Stimulated activated naive CD8-positive, alpha-beta T cell treated with anti-CD3 and anti-CD28 coated beads, Interleukin-15, amount 100 ng/mL, for 72 hours (primary cell): ENCODE results near the gene USP24.
"Not testable (repeated sequence)": the region's sequence is repeated elsewhere in the genome, so short reads cannot be mapped to it uniquely, and the experiment has no call there.

Experiments used
- ATAC-seq: fragments of 150-1000 bp; cut with Tn5 transposase; 2 replicates; pipeline ENCODE4 v1.10.0; 2021; ENCODE audit warnings: mild to moderate bottlenecking, moderate library complexity
- DNase-seq, 2 donors: peaks; one replicate each; pipeline ENCODE4 v3.0.0; 2021 to 2022
- H3K27ac Mint-ChIP-seq, 2 donors: one replicate each; pipeline ENCODE4 v1.8.0; 2022; ENCODE audit warnings: mild to moderate bottlenecking in 2 of 2, mixed read lengths in 2 of 2, moderate library complexity in 2 of 2
- H3K27me3 Mint-ChIP-seq: one replicate; pipeline ENCODE4 v1.8.0; 2022; ENCODE audit warnings: mixed read lengths
- H3K4me1 Mint-ChIP-seq: one replicate; pipeline ENCODE4 v1.8.0; 2022; ENCODE audit warnings: mild to moderate bottlenecking, mixed read lengths
- H3K4me3 Mint-ChIP-seq, 2 donors: one replicate each; pipeline ENCODE4 v1.8.0; 2022; ENCODE audit warnings: mild to moderate bottlenecking in 2 of 2, mixed read lengths in 2 of 2, moderate library complexity in 1 of 2
- H3K9me3 Mint-ChIP-seq, 2 donors: one replicate each; pipeline ENCODE4 v1.8.0; 2022; ENCODE audit warnings: mixed read lengths in 2 of 2

USP24 gene

DNA sequence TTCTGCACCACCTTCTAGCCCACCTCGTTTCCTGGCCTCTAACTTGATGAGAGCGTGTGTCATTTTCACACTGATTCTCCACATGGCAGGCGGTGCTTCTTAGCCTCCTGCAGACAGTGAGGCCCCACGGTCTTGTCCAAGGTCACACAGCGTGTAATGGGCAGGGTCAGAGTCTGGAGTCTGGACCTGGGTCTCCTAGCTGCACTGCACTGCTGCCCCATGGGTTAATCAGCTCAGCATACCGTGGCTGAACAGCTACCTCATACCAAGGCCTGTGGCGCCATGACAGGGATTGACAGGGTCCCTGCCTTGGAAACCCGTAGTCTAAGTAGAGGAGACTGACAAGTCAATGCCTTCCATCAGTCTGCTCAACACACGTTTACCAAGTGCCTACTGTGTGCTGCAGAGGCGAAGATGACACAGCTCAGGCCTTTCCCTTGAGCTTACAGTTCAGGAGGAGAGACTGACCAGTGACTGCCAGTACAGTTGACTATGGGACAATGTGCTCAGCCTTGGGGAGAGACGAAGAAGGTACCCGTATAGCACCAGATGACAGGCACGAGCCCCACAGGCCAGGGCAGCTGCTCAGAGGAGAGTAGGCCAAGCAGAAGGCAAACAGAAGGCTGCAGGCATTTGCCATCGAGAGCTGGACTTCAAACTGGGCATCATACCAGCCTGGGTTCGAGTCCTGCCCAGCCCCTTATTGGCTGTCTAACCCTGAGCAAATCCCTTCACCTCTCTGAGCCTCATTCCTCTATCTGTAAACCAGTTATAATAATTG lies 170.4 kb downstream of the USP24 start:
- no peak overlapping the region for H3K27ac Mint-ChIP-seq
- DNase-seq = no peak
- ATAC-seq = no peak
- no peak overlapping the region for H3K4me3 Mint-ChIP-seq
- H3K4me1 Mint-ChIP-seq = peaks cover 6% of the 10 kb centered on the region
- H3K27me3 Mint-ChIP-seq = peaks cover 28% of the 10 kb centered on the region
- H3K9me3 Mint-ChIP-seq = no peaks in the 10 kb centered on the region

GRCh38 chr1:55043726-55044125 lies 171.4 kb downstream of the USP24 start:
- Mint-ChIP-seq H3K27ac (no peak overlapping the region), H3K4me3 (no peak overlapping the region), H3K27me3 (peaks cover 38% of the 10 kb centered on the region), H3K4me1 (peaks cover 11% of the 10 kb centered on the region), H3K9me3 (no peaks in the 10 kb centered on the region)
- DNase-seq (no peak), ATAC-seq (no peak)

DNA sequence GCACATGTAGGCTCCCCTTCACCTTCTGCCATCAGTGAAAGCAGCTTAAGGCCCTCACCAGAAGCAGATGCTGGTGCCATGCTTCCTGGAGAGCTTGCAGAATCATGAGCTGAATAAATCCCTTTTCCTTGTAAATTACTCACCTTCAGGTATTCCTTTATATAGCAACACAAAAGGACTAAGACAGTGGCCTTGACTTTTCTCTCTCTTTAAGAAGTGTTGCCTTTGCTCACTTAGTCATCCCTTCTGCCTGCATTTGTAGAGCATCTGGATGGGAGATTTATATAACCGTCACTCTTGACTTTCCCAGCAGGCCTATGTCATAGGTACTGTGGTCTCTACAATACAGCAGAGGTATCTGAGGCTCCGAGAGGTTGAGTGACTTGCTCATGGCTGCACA lies 172.2 kb downstream of the USP24 start:
- Mint-ChIP-seq H3K9me3 (no peaks in the 10 kb centered on the region), H3K27ac (no peak overlapping the region), H3K4me1 (peaks cover 11% of the 10 kb centered on the region), H3K27me3 (peaks cover 45% of the 10 kb centered on the region), H3K4me3 (no peak overlapping the region)
- no peak for ATAC-seq
- no peak for DNase-seq

- H3K4me3 Mint-ChIP-seq = no peak overlapping the region
- peaks cover 11% of the 10 kb centered on the region for H3K4me1 Mint-ChIP-seq
- DNase-seq (no peak), ATAC-seq (no peak)
- H3K27me3 Mint-ChIP-seq = peaks cover 59% of the 10 kb centered on the region
- no peak overlapping the region for H3K27ac Mint-ChIP-seq
- no peaks in the 10 kb centered on the region for H3K9me3 Mint-ChIP-seq
Observed at GRCh38 chr1:55041613-55042012, 173.6 kb downstream of the USP24 start.

- H3K27ac Mint-ChIP-seq = no peak overlapping the region
- H3K4me1 Mint-ChIP-seq = peaks cover 11% of the 10 kb centered on the region
- no peaks in the 10 kb centered on the region for H3K9me3 Mint-ChIP-seq
- DNase-seq (no peak), ATAC-seq (peak; percentile 15)
- H3K4me3 Mint-ChIP-seq = no peak overlapping the region
- H3K27me3 Mint-ChIP-seq = peaks cover 65% of the 10 kb centered on the region
Observed at GRCh38 chr1:55040933-55041494, 174.2 kb downstream of the USP24 start.

DNA sequence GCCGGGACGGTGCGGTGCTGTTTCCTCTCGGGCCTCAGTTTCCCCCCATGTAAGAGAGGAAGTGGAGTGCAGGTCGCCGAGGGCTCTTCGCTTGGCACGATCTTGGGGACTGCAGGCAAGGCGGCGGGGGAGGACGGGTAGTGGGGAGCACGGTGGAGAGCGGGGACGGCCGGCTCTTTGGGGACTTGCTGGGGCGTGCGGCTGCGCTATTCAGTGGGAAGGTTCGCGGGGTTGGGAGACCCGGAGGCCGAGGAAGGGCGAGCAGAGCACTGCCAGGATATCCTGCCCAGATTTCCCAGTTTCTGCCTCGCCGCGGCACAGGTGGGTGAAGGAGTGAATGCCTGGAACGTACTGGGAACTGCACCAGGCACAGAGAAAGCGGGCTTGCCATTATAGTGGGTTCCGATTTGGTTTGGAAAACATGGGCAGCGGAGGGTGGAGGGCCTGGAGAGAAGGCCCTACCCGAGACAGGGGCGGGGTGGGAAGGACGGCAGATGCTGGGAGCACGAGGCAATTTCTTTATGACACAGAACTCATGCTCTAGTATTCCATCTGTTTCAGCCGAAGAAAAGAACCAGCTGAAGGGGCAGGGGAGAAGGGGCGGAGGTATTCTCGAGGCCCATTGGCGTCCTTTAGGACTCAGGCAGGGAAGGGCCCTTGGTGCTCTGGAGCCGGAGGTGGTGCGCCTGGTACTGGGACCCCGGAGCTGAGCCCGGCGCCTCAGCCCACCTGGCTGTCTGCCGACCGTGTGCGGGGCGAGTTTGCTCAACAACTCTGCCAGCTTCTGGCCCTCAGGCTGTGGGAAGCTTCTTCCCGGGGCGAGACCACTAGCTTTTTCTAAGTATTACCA lies 174.9 kb downstream of the USP24 start:
- H3K27me3 Mint-ChIP-seq = peaks cover 72% of the 10 kb centered on the region
- no peaks in the 10 kb centered on the region for H3K9me3 Mint-ChIP-seq
- peak overlapping the region in 1 of 2 donors; percentile 61 for H3K27ac Mint-ChIP-seq
- DNase-seq (no peak), ATAC-seq (no peak)
- H3K4me1 Mint-ChIP-seq = peaks cover 11% of the 10 kb centered on the region
- no peak overlapping the region for H3K4me3 Mint-ChIP-seq

DNA sequence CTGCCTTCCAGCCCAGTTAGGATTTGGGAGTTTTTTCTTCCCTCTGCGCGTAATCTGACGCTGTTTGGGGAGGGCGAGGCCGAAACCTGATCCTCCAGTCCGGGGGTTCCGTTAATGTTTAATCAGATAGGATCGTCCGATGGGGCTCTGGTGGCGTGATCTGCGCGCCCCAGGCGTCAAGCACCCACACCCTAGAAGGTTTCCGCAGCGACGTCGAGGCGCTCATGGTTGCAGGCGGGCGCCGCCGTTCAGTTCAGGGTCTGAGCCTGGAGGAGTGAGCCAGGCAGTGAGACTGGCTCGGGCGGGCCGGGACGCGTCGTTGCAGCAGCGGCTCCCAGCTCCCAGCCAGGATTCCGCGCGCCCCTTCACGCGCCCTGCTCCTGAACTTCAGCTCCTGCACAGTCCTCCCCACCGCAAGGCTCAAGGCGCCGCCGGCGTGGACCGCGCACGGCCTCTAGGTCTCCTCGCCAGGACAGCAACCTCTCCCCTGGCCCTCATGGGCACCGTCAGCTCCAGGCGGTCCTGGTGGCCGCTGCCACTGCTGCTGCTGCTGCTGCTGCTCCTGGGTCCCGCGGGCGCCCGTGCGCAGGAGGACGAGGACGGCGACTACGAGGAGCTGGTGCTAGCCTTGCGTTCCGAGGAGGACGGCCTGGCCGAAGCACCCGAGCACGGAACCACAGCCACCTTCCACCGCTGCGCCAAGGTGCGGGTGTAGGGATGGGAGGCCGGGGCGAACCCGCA lies 175.7 kb downstream of the USP24 start, which contains the start of gene PCSK9:
Gene PCSK9, plus strand, starts transcription at position 207 of the 741 bp plus-strand sequence. Its CDS starts 290 bp downstream, at position 497.
- Mint-ChIP-seq H3K4me3 (no peak within 1 kb of the TSS), H3K9me3 (no peaks in the 10 kb centered on the region), H3K4me1 (peaks cover 11% of the 10 kb centered on the region), H3K27me3 (peaks cover 80% of the 10 kb centered on the region), H3K27ac (peak within 1 kb of the TSS in 1 of 2 donors; percentile 61)
- ATAC-seq (peak; percentile 39), DNase-seq (no peak)

GRCh38 chr1:55038974-55039341 lies 176.2 kb downstream of the USP24 start:
- H3K27me3 Mint-ChIP-seq = peaks cover 83% of the 10 kb centered on the region

DNA sequence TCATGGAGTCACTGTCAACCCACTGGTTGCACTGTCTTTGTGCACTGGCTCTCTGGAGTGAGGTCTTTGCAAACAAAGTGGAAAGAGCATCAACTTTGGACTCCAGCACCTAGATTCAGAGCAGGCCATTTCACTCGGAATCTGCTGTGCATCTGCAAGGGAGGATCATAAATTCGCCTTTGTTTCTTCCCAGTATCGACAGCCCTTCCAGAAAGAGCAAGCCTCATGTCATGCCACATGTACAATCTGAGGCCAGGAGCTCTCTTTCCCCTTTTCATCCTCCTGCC lies 176.7 kb downstream of the USP24 start:
- DNase-seq = no peak
- Mint-ChIP-seq H3K27ac (no peak overlapping the region), H3K4me3 (no peak overlapping the region), H3K4me1 (peaks cover 11% of the 10 kb centered on the region), H3K27me3 (peaks cover 86% of the 10 kb centered on the region), H3K9me3 (no peaks in the 10 kb centered on the region)
- ATAC-seq = no peak

More at GRCh38 chr1:55038974-55039341, 176.2 kb downstream of the USP24 start:
- Mint-ChIP-seq H3K27ac (no peak overlapping the region), H3K4me3 (no peak overlapping the region), H3K9me3 (no peaks in the 10 kb centered on the region), H3K4me1 (peaks cover 11% of the 10 kb centered on the region)
- DNase-seq (no peak), ATAC-seq (no peak)

- Mint-ChIP-seq H3K9me3 (no peaks in the 10 kb centered on the region), H3K4me1 (peaks cover 11% of the 10 kb centered on the region), H3K27me3 (peaks cover 92% of the 10 kb centered on the region), H3K27ac (peak overlapping the region in 1 of 2 donors; percentile 38), H3K4me3 (no peak overlapping the region)
- DNase-seq (no peak), ATAC-seq (no peak)
Observed at GRCh38 chr1:55037733-55038551, 177.2 kb downstream of the USP24 start.

DNA sequence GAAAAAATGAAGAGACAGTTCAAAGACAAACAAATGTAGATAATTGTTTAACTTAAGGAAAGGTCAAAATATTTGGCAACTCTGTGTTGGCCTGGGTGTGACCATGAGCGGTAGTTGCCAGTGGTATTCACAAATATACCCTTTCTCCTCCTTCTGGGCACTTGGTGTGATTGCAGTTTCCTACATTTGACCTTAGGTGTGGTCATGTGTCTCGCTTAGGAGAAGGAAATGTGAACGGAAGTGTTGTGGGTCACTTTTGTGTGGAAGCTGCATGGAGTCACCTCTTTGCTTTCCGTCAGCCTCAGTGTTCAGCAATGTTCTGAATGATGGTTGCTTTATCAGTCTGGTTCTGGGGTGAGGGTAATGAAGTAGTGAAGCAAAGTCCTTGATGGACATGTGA lies 179.3 kb downstream of the USP24 start:
- Mint-ChIP-seq H3K4me3 (no peak overlapping the region), H3K27ac (no peak overlapping the region), H3K27me3 (peaks cover 83% of the 10 kb centered on the region), H3K4me1 (peaks cover 11% of the 10 kb centered on the region), H3K9me3 (no peaks in the 10 kb centered on the region)
- DNase-seq = no peak
- ATAC-seq = no peak

- DNase-seq = no peak
- H3K27ac Mint-ChIP-seq = no peak overlapping the region
Observed at GRCh38 chr1:55034476-55035133, 180.6 kb downstream of the USP24 start.

DNA sequence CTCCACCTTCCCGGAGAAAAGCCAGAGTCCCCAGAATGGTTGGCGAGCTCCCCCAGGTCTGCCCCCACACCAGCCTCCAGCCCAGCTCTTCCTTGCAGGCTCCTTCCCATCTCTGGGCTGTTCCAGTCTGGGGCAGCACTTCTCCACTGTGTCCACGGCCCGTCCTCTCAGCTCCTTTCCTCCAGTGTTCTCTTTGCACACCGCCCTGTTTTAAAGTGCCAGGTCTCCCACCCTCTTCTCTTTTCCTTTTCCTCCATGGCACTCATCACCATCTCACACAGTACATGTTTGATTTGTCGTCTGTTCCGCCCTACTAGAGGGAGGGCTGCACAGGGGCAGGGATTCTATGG lies 181.9 kb downstream of the USP24 start:
- Mint-ChIP-seq H3K4me3 (no peak overlapping the region), H3K27me3 (peaks cover 56% of the 10 kb centered on the region)

More at GRCh38 chr1:55034476-55035133, 180.6 kb downstream of the USP24 start:
- ATAC-seq = no peak
- H3K4me3 Mint-ChIP-seq = no peak overlapping the region
- H3K9me3 Mint-ChIP-seq = no peaks in the 10 kb centered on the region
- peaks cover 4% of the 10 kb centered on the region for H3K4me1 Mint-ChIP-seq
- peaks cover 70% of the 10 kb centered on the region for H3K27me3 Mint-ChIP-seq

DNA sequence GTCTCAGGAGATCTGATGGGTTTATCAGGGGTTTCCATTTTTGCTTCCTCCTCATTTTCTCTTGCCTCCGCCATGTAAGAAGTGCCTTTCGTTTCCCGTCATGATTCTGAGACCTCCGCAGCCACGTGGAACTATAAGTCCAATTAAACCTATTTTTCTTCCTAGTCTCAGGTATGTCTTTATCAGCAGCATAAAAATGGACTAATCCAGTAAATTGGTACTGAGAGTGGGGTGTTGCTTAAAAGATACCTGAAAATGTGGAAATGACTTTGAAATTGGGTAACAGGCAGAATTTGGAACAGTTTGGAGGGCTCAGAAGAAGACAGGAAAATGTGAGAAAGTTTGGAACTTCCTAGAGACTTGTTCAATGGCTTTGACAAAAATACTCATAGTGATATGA lies 184.1 kb downstream of the USP24 start:
- not testable (repeated sequence) for ATAC-seq, H3K4me3 Mint-ChIP-seq, DNase-seq, H3K9me3 Mint-ChIP-seq, H3K27ac Mint-ChIP-seq, H3K4me1 Mint-ChIP-seq
- H3K27me3 Mint-ChIP-seq = peaks cover 35% of the 10 kb centered on the region

More for the DNA sequence above, 181.9 kb downstream of the USP24 start:
- no peak overlapping the region for H3K27ac Mint-ChIP-seq
- H3K9me3 Mint-ChIP-seq = no peaks in the 10 kb centered on the region
- no peak for DNase-seq
- H3K4me1 Mint-ChIP-seq = no peaks in the 10 kb centered on the region
- no peak for ATAC-seq
